Activated effector memory CD4-positive, alpha-beta T cell treated with Interleukin-2 at 50 U/mL for 16 hours (primary cell): ENCODE data around the gene LIN37.
"Not testable (repeated sequence)": the region's sequence is repeated elsewhere in the genome, so short reads cannot be mapped to it uniquely, and the experiment has no call there.

ENCODE experiments used
- DNase-seq: peaks from one replicate; pipeline ENCODE4 v3.0.0-alpha.2; 2020

LIN37 gene

DNA sequence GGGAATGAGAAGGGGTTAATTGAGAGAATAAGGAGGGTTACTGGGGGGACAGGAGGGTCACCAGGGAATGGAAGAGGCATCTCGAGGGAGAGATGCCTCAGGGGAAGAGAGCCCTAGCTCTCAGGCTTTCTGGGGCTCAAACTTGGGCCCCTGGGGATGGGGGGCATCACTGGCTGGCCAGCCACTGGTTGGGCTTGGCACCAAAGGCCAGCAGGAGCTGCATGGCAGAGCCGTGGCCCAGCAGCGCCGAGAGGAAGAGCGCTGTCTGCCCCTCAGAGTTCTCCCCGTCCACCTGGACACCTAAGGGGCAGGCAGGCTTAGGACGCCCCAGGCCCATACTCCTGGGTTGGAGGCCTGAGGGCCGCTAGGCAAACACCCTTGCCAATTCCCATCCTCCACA lies 44.5 kb downstream of the LIN37 start:
- no peak for DNase-seq

DNA sequence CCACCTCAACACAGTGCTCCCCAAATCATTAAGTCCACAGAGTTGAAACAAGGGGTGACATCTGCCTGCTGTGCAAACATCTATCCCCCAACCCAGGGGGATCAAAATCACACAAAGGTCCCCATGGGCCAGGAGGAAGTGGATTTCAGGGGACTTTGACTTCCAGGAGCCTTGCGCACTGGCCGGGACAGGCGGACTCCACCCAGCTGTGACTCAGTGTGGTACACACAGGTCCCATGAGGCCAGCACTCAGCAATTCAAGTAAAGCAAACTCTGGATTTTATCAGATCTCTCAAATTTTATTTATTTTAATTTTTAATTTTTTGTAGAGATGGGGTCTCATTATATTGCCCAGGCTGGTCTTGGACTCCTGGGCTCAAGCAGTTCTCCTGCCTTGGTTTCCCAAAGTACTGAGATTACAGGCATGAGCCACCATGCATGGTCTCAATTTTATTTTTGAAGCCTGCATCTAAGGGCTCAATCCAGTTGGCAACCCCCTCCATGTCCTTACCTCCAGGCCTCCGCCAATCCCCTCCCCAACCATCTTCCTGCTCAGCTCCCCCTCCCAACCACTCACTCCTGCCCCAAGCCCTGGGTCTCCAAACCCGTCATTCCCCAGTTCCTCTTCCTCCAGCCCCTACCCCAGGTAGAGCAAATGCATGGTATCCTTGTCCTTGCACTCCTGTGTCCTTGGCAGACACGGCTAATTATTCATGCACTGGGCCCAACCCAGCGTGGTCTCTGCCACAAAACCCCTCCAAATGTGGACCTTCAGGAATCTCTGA lies 45.2 kb downstream of the LIN37 start:
- no peak for DNase-seq

DNA sequence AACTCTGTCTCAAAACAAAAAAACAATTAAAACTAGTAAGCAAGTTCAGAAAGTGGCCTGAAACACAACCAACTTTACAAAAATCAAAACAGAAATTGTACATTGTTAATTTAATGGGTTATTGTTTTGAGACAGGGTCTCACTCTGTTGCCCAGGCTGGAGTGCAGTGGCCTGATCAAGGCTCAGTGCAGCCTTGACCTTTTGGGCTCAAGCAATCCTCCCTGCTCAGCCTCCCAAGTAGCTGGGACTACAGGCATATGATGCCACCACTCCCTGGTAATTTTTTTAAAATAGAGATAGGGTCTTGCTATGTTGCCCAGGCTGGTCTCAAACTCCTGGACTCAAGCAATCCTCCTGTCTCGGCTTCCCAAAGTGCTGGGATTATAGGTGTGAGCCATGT lies 47.2 kb downstream of the LIN37 start:
- DNase-seq = not testable (repeated sequence)

DNA sequence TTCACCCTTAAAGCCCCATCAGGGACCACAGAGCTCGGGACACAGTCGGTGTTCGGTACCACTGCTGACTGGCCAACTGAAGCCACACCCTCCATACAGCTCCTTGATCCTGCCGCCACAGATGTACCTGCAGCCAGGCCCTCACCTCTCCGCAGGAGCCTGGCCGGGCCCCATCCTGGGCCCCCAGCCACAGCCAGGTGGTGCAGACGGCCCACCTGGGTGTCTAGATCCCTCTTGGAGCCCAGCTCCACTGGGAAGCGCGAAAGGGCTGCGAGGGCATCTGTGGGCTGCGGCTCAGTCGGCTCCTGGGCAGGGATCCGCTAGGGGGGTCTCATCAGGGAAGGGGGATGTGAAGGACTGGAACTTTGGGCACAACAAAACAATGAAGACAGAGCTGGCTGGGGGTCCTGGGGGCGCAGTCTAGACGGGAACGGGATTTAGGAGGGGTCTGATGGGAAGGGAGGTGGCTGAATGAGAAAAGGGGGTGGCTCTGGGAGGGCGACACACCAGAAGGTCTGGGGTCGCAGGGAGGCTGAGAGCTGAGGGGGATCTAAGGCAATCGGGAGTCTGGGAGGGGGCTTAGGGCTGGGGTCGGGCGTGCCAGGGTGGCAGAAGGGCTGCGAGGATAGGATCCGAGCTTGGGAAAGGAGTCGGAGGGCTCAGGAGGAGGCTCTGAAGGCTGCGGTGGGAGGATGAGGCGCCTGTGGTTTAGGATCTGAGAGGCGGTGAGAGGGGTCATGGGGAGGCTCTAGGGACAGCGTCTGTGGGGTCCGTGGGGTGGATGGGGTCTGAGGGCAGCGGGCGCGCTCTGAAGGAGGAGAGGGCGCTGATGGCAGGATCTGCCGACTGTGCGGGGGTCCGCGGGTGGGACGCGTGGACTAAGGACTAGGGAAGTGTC lies 48.5 kb downstream of the LIN37 start:
- DNase-seq = no peak

DNA sequence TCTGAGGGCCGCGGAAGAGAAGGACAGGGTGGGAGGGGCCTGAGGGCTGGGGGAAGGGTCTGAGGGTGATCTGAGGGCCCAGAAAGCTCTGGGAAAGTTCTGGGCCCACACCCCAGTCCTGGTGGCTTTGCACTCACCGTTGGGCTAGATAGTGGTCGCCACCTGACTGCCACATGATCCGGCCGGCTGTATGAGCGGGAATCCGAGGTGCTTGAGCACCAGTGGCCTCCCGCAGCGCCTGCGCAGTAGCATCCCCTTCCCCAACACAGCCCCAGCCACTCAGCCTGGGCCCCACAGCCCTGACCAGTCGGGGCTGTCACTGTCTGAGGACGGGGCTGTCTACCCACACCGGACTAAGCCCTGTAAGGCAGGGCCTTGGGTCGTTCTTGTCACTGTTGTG lies 49.3 kb downstream of the LIN37 start:
- no peak for DNase-seq

DNA sequence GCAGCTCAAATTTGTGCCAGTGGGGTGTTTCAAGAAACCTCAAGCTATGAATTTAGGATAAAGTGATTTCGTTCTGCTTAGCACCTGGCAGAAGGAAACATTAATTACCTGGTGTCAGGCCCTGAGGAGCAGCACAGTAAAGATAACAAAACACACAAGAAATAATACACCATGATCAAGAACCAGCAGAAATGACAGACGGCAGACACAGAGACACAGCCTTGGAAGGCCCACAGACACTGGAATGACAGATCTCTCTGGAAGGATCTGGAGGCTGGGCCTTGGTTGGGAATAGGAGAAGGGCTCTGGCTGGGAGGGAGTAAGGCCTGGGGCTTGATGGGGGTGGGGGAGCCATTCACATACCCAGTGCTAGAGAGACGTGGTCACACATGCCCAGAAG lies 53.5 kb downstream of the LIN37 start:
- no peak for DNase-seq
